GM18499 (cell line): ENCODE results near the gene ANKS3.

Source experiments
- ATAC-seq: cut with Tn5 transposase; IDR thresholded peaks from one replicate; pipeline ENCODE4 v1.9.1; 2021; ENCODE audit warnings: moderate number of reproducible peaks; ENCODE audit not compliant: insufficient read depth, unreplicated experiment

ANKS3 gene

DNA sequence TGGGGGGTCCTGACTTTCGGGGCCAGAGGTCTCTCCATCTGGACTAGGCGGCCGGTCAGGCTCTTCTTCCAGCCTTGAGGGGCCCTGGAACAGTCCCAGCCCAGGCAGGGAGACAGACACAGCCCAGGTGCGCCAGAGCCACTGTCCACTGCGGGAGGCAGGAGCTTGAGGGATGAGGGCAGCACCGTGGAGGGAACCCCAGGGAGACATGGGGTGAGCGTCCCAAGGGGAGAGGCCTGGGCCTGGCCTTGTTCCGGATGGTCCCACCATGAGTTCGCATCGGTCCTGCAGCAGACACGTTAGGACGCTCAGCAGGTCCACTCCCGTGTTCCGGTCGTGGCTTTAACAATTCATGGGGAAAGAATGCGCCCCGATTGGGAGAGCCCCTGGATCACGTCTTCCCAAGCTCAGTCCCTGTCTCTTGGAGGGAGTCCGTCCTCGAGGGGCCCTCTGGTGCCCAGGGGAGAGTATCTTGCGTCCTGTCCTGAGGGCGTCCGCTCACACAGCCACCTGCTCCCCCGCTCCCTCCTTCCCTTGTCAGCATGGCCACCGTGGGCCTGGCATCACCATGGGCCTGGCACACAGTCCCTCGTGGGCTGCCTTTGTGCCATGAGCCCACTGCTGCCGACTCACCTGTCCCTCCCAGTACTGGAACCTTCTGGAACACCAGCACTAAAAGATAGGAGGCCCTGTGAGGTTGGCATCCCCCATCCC, 47.4 kb downstream of the ANKS3 start:
- no peak for ATAC-seq

DNA sequence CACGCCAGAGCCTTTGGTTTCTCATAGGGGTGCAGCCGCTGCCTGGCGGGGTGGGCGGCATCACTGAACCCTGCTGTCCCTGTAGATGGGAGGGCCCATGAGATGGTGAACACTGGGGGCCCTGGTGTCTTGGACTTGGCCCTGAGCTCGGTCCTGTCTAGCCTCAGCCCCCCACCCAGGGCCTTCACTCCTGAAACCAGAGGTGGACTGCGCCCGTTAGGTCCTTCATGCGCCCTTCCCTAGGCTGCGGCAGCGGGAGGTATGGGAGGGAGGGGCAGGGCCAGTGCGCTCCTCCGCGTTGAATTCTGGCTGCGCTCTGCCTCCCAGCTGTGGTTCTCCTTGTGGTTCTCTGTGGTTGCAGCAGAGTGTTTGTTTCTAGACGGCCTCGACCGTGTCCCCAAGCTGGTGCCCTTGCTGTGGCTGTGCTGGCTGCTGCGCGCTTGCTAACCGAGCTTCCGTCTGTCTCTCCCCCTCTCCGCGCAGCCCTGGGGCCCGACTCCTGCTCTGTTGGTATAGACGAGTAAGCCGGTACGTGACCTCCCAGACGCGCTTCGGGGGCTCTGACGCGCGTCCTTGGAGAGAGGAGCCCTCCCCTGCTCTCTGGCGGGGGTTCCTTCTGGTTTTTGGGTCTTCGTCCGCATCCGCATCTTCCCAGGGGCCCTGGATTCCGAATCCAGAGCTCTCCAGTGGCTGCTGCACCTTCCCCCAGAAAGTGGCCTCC, 48.1 kb downstream of the ANKS3 start:
- ATAC-seq = no peak

DNA sequence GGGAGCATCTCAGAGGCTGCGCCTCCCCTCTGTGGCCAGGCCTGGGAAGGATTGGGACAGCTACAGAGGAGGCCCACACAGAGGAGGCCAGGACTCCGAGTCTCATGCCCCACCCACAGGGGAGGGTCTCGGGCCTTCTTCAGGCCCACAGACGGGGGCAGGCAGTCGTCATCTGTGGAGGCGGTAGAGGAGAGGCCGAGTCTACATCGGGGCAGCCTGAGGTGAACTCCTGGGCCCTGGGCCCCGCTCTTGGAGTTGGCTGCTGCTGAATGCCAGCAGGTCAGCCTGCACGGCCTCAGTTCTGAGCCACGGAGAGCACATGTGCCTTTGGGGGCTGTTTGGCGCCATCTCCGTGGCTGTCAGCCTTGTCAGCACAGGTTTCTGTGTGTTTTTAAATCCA, 48.8 kb downstream of the ANKS3 start:
- no peak for ATAC-seq

DNA sequence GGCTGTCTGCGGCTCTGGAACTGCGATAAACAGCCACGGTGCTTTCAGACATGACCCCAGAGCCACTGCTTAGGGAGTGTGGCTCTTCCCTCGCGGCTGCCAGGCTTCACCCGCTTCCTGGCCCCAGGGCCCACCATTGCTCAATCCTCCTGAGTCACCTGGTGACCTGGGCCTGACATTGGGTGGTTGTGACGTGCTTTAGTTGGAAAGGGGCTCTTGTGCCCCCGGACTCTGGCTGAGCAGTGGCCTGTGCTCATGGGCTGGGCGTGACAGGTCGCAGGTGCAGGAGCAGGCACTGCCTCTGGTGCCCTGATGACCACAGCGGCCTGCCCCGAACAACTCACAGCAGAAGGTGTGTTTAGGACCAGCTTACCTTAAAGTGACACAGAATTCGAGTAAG, 49.3 kb downstream of the ANKS3 start:
- ATAC-seq = no peak

DNA sequence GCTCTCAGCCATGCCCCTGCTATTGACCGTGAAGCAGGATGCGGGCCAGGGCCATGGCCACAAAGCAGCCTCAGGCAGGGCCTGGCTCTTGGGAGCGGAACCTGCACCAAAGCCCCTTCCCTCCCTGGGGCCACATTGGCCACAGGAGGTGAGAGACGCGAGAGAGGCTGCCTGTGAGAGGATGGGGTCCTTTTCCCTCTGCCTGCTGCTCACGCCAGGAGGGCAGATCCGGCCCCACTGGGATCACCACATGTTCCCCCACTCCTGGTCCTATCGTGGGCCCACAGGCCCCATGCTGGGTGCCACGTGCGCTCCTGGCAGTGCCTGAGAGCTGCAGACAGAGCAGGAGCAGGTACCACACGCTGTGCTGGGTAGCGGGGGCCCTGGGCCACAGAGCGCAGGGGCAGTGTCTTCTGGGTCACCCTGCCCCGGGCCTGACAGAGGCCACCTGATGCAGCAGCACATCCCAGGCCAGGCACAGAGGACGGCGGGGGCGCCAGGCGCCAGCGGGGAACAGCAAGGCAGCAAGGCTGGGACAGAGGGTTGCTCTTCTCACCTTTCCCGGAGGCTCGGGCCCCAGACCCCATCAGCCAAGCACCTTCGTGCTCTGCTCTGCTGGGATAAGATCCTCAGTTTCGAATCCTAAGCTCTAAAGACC, 49.9 kb downstream of the ANKS3 start:
- ATAC-seq = no peak

DNA sequence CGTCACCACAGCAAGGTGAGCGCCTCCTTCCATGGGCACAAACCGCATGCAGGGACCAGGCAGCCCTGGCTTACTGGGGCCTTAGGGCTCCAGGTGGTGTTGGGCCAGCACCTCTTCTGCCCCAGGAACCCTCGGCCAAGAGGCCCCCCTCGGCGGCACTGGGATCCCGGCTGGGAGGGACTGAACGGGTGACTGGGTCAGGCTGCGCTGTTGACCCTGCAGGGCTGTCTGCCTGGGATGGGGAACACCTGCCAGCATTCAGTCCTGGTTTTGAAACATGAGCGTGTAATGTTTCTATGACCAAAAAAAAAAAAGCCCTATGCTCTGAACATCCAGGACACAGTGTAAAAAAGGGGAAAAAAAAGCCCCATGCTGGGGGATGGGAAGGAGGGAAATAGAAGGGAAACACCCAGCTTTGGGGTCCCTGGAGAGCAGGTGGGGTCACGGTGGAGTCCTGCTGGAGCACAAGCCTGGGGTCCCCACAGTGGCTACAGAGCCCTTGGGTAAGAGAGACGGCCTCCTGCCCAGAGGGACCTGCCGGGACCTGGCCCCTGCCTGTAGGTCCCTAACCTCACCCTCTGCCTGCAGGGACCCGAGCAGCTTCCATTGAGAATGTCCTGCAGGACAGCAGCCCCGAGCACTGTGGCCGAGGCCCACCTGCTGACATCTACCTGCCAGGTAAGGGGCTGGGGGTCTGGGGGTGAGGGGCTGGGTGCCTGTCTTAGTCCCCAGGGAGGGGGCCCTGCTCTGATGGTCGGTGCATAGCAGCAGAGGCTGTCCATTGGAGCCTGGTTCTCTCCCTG, 50.6 kb downstream of the ANKS3 start:
- ATAC-seq = no peak

DNA sequence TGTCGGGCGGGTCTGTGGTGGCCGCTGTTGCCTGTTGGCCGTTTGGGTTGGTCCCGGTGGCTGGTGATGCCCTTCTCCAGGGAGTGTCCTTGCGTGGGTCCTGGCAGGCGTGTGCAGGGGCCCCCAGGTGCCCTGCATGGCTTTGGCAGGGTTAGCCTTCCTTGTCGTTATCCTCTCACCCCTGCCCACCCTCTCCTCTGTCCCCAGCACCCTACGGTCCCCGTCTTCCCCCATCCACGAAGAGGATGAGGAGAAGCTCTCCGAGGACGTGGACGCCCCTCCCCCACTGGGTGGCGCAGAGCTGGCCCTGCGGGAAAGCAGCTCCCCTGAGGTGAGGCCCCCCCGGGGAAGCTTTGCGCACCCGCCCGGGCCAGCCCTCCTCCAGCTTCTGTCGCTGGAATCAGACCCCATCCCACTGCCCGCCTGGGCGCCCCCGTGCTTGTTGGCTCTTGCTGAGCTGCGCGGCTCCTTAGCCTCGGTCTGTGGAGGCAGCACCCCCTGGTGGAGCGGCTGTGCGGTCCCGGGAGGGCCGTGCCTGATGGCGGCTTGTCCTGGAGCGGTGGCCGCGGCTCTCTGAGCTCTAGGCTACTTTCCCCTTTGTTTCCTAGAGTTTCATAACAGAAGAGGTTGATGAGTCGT, 51.3 kb downstream of the ANKS3 start:
- no peak for ATAC-seq

DNA sequence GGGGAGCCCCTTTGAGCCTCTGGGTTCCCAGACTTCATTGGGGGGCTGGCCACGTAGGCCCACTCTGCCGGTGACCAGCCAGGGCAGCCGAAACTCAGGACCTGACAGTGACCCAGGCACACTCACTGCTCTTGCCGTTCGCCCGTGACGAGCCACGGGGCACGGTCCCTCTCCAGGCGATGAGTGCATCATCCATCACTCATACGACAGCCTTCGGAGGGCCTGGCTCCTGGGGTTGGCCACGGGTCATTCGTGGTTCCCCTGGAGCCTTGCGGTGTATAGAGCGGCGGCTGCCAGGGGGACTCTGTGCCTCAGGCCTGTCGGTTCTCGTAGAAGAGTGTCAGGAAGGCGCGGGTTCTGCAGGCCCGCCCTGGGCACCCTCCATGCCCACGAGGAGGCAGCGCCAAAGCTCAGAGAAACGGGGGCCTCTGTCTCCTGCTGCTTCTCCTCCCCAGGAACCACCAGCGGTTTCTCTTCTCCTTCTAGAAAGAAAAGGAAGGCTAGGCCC, 51.9 kb downstream of the ANKS3 start:
- ATAC-seq = no peak

DNA sequence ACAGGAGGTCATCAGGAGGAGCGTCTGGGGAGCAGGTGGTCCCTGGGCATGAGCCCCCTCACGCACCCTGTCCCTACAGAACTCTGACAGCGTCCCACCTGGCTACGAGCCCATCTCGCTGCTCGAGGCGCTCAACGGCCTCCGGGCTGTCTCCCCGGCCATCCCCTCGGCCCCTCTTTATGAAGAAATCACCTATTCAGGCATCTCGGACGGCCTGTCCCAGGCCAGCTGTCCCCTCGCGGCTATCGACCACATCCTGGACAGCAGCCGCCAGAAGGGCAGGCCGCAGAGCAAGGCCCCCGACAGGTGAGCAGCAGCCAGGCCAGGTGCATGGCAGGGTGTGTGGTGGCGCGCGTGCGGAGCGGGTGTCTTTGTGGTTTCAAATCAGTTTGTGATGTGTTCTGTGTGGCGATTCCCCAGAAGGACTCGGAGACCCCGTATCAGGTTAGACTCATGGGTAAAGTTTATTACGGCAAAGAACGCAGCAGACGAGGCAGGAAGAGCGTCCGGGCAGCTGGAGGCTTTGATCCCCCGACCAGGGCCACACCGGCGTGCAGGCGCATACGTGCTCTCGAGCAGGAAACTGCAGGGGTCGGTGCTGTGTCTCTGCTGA, 52.5 kb downstream of the ANKS3 start:
- no peak for ATAC-seq

DNA sequence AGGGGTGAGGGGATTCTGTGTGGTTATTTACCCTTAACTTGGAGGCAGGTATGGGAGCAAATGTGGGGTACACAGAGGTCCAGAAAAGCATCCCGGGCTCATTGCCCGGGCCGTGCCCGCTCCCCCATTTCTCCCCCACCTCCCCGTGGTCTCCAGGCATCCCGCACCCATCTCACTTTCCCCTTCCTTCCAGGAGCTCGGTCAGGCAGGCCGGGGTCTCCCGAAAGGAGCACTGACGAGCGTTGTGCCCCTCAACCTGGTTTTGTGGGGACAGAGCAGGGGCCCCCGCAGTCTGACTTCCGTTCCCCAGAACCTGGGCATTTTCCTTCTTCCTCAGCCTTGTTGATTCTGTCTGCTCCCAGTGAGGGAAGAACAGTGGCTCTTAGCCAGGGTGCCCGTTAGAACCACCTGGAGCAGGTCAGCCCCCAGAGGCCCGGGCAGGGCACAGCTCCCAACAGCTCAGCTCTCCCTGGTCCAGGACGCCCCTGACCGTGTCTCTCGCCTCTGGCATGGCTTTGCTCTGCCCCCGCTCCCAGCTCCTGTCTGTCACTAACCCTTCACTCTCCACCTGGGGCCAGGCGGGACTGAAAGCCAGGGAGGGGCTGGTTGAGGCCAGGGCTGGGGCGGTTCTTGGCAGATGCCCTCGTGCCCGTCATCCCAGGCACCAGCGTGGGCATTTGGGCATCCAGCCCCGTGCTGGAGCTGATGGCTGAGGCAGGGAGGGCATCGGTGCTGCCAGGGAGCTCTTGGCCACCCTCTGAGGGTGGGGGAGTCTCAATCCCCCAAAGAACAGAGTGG, 53.2 kb downstream of the ANKS3 start:
- no peak for ATAC-seq

DNA sequence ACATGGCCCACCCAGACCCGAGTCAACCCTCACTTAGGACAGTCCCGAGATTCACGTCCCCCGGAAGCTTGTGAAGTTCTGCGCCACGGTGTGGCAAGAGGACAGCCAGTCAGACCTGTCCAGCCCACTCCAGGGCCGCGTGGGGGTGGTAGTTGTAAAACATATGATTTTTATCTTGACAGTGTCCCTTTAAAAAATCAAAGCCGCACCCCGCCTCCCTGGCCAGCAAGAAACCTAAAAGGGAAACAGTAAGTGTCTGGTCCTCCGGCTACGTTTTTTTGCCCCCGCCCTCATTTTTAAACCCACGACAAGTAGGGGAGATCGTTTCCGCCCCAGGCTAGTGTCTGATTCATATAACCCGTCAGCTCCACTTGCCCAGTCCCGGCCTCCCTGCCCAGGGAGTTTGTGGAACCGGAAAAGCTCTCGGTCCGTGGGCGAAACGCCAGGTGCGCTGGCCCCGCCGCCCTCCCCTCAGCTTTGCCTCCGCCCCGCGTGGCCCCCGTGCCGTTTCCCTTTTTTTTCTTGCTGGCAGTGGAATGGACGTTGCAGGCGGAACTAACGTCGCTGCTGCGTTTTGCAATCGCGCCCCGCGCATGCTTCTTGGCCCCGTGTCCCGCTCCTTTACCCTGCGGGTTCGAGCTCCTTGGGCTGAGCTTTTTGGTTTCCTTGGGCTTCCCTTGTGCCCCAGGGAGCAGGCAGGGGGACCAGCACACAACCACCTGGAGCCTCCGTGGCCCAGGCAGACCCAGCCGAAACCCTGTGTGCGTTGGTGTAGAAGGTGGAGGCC, 54.0 kb downstream of the ANKS3 start:
- ATAC-seq = no peak

DNA sequence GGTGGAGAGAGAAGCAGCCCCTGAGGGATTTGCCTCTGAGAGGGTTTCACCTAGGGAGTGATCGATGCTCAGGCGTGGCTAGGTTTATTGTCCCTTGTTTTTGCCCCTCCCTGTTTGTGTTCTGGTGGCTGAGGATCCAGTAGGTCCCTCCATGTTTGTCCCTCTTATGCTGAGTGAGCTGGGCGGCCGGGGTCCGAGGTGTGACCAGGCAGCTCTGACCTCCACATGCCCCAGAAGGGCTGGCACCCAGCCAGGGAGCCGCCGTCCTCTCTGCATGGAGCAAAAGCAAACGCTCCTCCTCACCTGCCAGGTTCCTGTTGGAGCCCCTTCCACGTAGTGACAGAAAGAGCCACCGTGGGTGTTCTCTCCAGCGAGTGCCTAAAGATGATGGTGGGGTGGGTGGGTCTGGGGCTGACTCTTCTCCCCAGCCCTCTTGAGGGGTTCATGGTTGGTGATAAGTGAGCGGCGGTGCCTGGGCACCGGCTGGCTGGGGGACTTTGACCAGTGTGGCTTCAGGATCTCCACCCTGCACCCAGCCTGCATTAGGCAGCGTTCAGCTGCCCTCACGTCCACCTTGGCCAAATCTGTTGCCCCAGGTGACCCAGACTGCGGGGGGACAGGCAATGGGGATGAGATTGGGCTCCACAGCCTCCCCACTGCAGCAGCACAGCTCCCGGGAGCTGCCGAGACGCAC, 54.8 kb downstream of the ANKS3 start:
- ATAC-seq = no peak

DNA sequence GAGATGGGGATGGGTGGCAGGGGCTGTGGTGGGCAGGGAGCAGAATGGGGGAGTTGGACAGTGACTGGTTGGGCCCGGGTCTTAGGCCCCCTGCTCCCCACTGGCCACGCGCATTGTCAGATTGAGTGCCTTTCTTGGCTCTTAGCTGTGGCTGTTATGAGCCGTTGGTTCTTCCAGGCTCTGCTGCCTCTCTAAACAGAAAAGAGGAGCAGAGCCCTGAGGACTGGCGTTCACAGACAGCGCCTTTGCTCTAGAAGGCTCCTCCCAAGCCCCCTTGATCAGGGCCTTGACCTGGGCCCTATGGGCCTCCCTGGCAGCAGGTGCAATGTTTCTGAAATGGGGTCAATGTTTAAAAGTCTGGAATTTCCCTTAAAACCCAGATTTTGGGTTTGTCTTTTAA, 55.5 kb downstream of the ANKS3 start:
- no peak for ATAC-seq

DNA sequence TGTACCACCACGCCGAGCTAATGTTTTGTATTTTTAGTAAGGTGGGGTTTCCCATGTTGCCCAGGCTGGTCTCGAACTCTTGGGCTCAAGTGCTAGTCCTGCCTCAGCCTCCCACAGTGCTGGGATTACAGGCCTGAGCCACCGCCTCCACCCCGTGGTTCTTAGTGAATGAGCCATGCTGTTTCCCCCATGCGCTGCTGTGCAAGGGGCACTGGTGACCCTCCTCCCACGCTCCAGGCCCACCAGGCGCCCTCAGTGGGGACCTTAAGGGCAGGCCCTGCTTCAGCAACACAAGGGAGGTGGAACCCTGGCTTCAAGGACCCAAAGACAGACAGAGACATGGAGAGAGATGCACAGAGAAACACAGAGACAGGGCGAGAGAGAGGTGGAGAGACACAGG, 56.1 kb downstream of the ANKS3 start:
- ATAC-seq = no peak

DNA sequence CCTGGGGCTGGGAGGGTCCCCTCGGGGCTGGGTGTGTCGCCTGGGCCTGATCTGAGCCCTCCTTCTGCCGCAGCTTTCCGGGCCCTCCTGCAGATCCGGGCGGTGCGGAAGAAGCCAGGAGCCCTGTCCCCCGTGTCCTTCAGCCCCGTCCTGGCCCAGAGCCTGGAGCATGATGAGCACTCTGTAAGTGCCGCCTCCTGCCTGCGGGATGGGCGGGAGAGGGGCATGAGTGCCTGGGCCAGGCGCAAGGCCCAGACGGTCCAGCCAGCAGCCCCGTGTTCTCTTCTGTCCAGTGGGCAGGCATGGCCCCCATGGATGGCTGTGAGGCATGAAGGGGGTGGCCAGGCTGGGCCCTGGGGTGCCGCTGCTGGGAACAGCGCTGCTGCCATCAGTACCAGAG, 56.7 kb downstream of the ANKS3 start:
- ATAC-seq = no peak

DNA sequence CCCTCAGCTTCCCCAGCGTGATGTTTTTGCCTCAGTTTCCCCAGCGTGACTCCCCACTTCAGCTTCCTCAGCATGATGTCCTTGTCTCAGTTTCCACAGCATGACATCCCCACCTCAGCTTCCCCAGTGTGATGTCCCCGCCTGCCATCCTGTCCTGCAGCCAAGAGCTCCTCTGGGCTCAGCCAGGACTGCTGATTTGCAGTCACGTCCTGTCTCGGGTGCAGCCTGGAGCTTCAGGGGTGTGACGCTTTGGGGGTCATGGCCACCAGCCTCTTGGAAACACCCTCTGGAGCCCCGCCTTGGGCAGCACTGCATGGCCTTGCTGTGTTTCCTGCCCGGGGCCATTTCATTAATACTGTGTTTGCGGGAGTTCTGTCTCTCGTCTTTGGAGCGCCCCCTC, 57.2 kb downstream of the ANKS3 start:
- no peak for ATAC-seq
